Ishikawa (cell line): ENCODE results near the gene LCE1E.

Experiments used
- CEBPB ChIP-seq: IDR thresholded peaks from 2 replicates; pipeline ENCODE4 v1.6.1; 2012
- CREB1 ChIP-seq: IDR thresholded peaks from 2 replicates; pipeline ENCODE4 v1.6.1; 2012; ENCODE audit warnings: low read depth
- EGR1 ChIP-seq: IDR thresholded peaks from 2 replicates; pipeline ENCODE4 v1.6.1; 2012
- EP300 ChIP-seq: IDR thresholded peaks from 2 replicates; pipeline ENCODE4 v1.6.1; 2012; ENCODE audit warnings: borderline replicate concordance
- FOXM1 ChIP-seq: IDR thresholded peaks from 2 replicates; pipeline ENCODE4 v1.6.1; 2012; ENCODE audit warnings: low read depth, borderline replicate concordance
- MAX ChIP-seq: IDR thresholded peaks from 2 replicates; pipeline ENCODE4 v1.6.1; 2012
- NFIC ChIP-seq: IDR thresholded peaks from 2 replicates; pipeline ENCODE4 v1.6.1; 2012
- RAD21 ChIP-seq: IDR thresholded peaks from 2 replicates; pipeline ENCODE4 v1.6.1; 2012; ENCODE audit warnings: low read depth
- REST ChIP-seq: IDR thresholded peaks from 2 replicates; pipeline ENCODE4 v1.6.1; 2012; ENCODE audit warnings: low read depth, mild to moderate bottlenecking
- TAF1 ChIP-seq: IDR thresholded peaks from 2 replicates; pipeline ENCODE4 v1.6.1; 2012; ENCODE audit warnings: low read depth, mild to moderate bottlenecking
- TCF12 ChIP-seq: IDR thresholded peaks from 2 replicates; pipeline ENCODE4 v1.6.1; 2012; ENCODE audit warnings: low read depth
- TEAD4 ChIP-seq: IDR thresholded peaks from 2 replicates; pipeline ENCODE4 v1.6.1; 2012
- USF1 ChIP-seq: IDR thresholded peaks from 2 replicates; pipeline ENCODE4 v1.6.1; 2012
- YY1 ChIP-seq: IDR thresholded peaks from 2 replicates; pipeline ENCODE4 v1.6.1; 2012; ENCODE audit warnings: low read depth
- ZBTB7A ChIP-seq: IDR thresholded peaks from 2 replicates; pipeline ENCODE4 v1.6.1; 2012; ENCODE audit warnings: low read depth

LCE1E gene

DNA sequence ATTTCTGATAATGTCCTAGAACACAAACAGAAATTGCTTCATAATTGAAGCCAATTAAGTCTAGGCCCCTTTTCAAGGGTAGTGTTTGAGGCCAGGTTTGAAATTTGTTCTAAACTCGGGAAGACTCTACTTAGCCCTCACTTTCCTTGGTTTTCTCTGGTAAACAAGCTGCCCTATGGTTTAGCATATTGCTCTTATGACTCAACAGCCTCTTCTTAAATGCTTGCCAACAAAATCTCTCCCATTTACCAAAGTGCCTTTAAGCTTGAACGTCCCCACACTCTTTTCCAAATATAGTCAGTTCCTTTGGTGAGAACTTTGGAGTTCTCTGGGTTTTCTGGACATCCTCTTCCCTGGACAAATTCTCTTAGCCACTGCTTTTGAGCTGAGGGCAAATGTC is 50.8 kb downstream of the LCE1E start:
- TF ChIP-seq REST (no peak), CREB1 (no peak), NFIC (no peak), MAX (no peak), ZBTB7A (no peak), TAF1 (no peak), YY1 (no peak), FOXM1 (no peak), CEBPB (no peak), RAD21 (no peak), EGR1 (no peak), EP300 (no peak), TEAD4 (no peak), USF1 (no peak), TCF12 (no peak)
